Measurements from ENCODE around the gene FRY.

Gene FRY

DNA sequence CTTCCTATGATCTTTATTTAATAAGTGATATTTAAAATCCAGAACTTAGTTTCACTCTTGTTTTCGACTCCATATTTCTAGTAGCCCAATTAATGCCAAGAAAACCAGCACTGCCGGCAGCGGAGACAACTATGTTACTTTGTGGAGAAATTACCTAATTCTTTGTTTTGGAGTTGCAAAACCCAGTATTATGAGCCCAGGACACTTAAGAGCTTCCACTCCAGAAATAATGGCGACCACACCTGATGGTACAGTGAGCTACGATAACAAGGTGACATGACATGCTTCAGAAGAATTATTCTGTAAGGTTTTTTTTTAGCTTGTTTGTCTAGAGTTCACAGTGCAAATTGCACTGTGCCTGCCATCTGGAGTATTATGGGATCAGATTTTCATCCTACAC is 147.2 kb downstream of the FRY start:
- no peaks in the 10 kb centered on the region for H3K79me2 ChIP-seq (ENCODE audit: low read length)
- H3K27me3 ChIP-seq (ENCODE audit: low read depth, low read length): peaks cover 4% of the 10 kb centered on the region; the same call in 1 of the 2 replicates
- H3K4me3 ChIP-seq (ENCODE audit: low read length): no peak overlapping the region
- no peaks in the 10 kb centered on the region for H4K20me1 ChIP-seq (ENCODE audit: insufficient read depth, low read length)
- no peak for TF ChIP-seq EZH2phosphoT487 (IDR thresholded peaks at IDR 0.05; ENCODE audit: low read depth)
- TF ChIP-seq, protein P1, sequence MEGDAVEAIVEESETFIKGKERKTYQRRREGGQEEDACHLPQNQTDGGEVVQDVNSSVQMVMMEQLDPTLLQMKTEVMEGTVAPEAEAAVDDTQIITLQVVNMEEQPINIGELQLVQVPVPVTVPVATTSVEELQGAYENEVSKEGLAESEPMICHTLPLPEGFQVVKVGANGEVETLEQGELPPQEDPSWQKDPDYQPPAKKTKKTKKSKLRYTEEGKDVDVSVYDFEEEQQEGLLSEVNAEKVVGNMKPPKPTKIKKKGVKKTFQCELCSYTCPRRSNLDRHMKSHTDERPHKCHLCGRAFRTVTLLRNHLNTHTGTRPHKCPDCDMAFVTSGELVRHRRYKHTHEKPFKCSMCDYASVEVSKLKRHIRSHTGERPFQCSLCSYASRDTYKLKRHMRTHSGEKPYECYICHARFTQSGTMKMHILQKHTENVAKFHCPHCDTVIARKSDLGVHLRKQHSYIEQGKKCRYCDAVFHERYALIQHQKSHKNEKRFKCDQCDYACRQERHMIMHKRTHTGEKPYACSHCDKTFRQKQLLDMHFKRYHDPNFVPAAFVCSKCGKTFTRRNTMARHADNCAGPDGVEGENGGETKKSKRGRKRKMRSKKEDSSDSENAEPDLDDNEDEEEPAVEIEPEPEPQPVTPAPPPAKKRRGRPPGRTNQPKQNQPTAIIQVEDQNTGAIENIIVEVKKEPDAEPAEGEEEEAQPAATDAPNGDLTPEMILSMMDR (IDR thresholded peaks at IDR 0.05; ENCODE audit: low read depth, low read length): no peak
- H3K9ac ChIP-seq (ENCODE audit: low read length): no peak overlapping the region
- no peak overlapping the region for H2AFZ ChIP-seq (ENCODE audit: low read depth, low read length)
- no peak overlapping the region for H3K4me2 ChIP-seq (ENCODE audit: low read length)
- no peak overlapping the region for H3K27ac ChIP-seq (ENCODE audit: low read length)
- no peaks in the 10 kb centered on the region for H3K9me3 ChIP-seq (ENCODE audit: insufficient read depth, low read length)
- H3K4me1 ChIP-seq (ENCODE audit: low read length): no peaks in the 10 kb centered on the region
- no peaks in the 10 kb centered on the region for H3K36me3 ChIP-seq (replicated peaks; ENCODE audit: low read depth, low read length)

DNA sequence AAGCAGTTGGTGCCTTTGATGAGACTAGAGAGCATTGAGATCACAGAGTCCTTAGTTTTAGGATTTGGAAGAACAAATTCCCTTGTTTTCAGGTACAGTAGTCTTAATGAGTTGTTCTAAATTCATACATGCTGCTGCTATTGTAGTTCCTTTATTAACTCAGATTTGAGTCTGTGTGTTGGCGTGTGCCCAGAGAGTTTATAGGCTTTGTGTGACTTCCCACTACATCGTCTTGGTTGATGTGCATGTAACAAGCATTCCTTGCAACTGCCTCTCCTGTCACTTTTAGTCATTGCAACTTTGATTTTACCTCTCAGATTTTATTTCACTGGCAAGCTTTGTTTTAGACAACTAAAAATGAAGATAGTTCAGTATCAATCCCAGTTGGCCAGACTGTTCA is 148.1 kb downstream of the FRY start:
- Histone ChIP-seq H2AFZ (ENCODE audit: low read depth, low read length) (no peak overlapping the region), H3K9ac (ENCODE audit: low read length) (no peak overlapping the region), H3K79me2 (ENCODE audit: low read length) (no peaks in the 10 kb centered on the region), H3K36me3 (replicated peaks; ENCODE audit: low read depth, low read length) (no peaks in the 10 kb centered on the region), H3K4me1 (ENCODE audit: low read length) (no peaks in the 10 kb centered on the region), H4K20me1 (ENCODE audit: insufficient read depth, low read length) (no peaks in the 10 kb centered on the region), H3K4me3 (ENCODE audit: low read length) (no peak overlapping the region), H3K9me3 (ENCODE audit: insufficient read depth, low read length) (no peaks in the 10 kb centered on the region), H3K27ac (ENCODE audit: low read length) (no peak overlapping the region), H3K4me2 (ENCODE audit: low read length) (no peak overlapping the region), H3K27me3 (ENCODE audit: low read depth, low read length) (peaks cover 5% of the 10 kb centered on the region; the same call in 1 of the 2 replicates)
- no peak for TF ChIP-seq EZH2phosphoT487 (IDR thresholded peaks at IDR 0.05; ENCODE audit: low read depth)
- TF ChIP-seq, protein P1 (IDR thresholded peaks at IDR 0.05; ENCODE audit: low read depth, low read length): no peak

DNA sequence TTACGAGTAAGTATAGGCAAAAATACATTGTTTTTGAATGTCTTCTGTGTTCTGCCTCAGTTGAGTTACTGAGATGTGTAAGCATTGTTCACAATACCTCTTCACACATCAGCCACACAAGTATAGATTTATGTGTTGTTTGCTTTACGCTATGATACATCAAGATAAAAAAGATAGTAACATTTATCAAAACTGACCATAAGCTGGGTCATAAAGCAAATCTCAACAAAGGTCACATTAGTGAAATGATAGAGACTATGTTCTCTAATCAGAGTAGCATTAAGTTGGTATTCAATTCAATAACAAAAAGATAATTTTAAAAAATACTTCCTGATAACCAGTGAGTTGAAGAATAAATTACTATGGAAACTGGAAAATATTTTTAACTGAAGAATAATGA is 156.1 kb downstream of the FRY start:
- H4K20me1 ChIP-seq (ENCODE audit: insufficient read depth, low read length): no peaks in the 10 kb centered on the region
- H3K79me2 ChIP-seq (ENCODE audit: low read length): no peaks in the 10 kb centered on the region
- H3K4me2 ChIP-seq (ENCODE audit: low read length): no peak overlapping the region
- no peaks in the 10 kb centered on the region for H3K9me3 ChIP-seq (ENCODE audit: insufficient read depth, low read length)
- H3K27ac ChIP-seq (ENCODE audit: low read length): no peak overlapping the region
- no peak overlapping the region for H3K4me3 ChIP-seq (ENCODE audit: low read length)
- H3K36me3 ChIP-seq (replicated peaks; ENCODE audit: low read depth, low read length): no peaks in the 10 kb centered on the region
- H3K9ac ChIP-seq (ENCODE audit: low read length): no peak overlapping the region
- H3K27me3 ChIP-seq (ENCODE audit: low read depth, low read length): 0 out of 2 replicates have a peak, but pooled peaks cover 4% of the 10 kb centered on the region
- H2AFZ ChIP-seq (ENCODE audit: low read depth, low read length): no peak overlapping the region
- TF ChIP-seq, protein P1 (IDR thresholded peaks at IDR 0.05; ENCODE audit: low read depth, low read length): no peak
- no peak for TF ChIP-seq EZH2phosphoT487 (IDR thresholded peaks at IDR 0.05; ENCODE audit: low read depth)
- no peaks in the 10 kb centered on the region for H3K4me1 ChIP-seq (ENCODE audit: low read length)

DNA sequence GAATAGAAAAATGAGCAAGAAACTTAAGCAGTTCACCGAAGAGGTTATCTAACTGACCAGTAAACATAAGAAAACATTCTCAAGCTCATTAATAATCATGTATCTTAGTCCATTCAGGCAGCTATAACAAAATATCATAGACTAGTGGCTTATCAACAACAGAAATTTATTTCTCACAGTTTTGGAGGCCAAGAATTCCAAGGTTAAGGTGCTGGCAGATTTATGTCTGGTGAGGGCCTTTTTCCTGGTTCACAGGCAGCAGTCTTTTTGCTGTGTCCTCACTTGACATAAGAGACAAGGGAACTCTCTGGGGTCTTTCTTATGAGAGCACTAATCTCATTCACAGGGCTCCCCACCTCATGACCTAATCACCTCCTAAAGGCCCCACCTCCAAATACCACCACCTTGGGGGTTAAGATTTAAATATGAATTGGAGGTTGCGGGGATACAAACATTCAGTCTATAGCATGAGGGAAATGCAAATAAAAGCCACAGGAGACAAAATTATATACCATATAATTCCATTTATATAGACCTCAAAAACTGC is 160.0 kb downstream of the FRY start:
- no peaks in the 10 kb centered on the region for H3K4me1 ChIP-seq (ENCODE audit: low read length)
- no peak overlapping the region for H3K4me2 ChIP-seq (ENCODE audit: low read length)
- no peaks in the 10 kb centered on the region for H3K36me3 ChIP-seq (replicated peaks; ENCODE audit: low read depth, low read length)
- H3K79me2 ChIP-seq (ENCODE audit: low read length): no peaks in the 10 kb centered on the region
- no peaks in the 10 kb centered on the region for H3K27me3 ChIP-seq (ENCODE audit: low read depth, low read length)
- no peak overlapping the region for H3K27ac ChIP-seq (ENCODE audit: low read length)
- TF ChIP-seq, protein P1 (IDR thresholded peaks at IDR 0.05; ENCODE audit: low read depth, low read length): no peak
- no peak for TF ChIP-seq EZH2phosphoT487 (IDR thresholded peaks at IDR 0.05; ENCODE audit: low read depth)
- H2AFZ ChIP-seq (ENCODE audit: low read depth, low read length): no peak overlapping the region
- H3K9me3 ChIP-seq (ENCODE audit: insufficient read depth, low read length): no peaks in the 10 kb centered on the region
- no peak overlapping the region for H3K4me3 ChIP-seq (ENCODE audit: low read length)
- H3K9ac ChIP-seq (ENCODE audit: low read length): no peak overlapping the region
- H4K20me1 ChIP-seq (ENCODE audit: insufficient read depth, low read length): no peaks in the 10 kb centered on the region
